HUES6 (cell line): ENCODE results near the gene C1D.
"Not testable (repeated sequence)": the region's sequence is repeated elsewhere in the genome, so short reads cannot be mapped to it uniquely, and the experiment has no call there.

Experiments
- H3K27ac ChIP-seq: 2 replicates; pipeline ENCODE4 v1.7.0; 2013; ENCODE audit warnings: low read depth, mild to moderate bottlenecking, low read length, inconsistent platforms
- H3K27me3 ChIP-seq: 2 replicates; pipeline ENCODE4 v1.6.1; 2013; ENCODE audit warnings: low read length; ENCODE audit not compliant: control insufficient read depth, insufficient read depth
- H3K36me3 ChIP-seq: 2 replicates; pipeline ENCODE4 v1.6.1; 2013; ENCODE audit warnings: low read length; ENCODE audit not compliant: control insufficient read depth, insufficient read depth
- H3K4me1 ChIP-seq: 2 replicates; pipeline ENCODE4 v1.6.1; 2013; ENCODE audit warnings: low read length; ENCODE audit not compliant: control insufficient read depth, insufficient read depth
- H3K4me3 ChIP-seq: 2 replicates; pipeline ENCODE4 v1.5.1; 2013; ENCODE audit warnings: low read depth, low read length
- H3K9ac ChIP-seq: one replicate; pipeline ENCODE4 v1.6.1; 2013; ENCODE audit warnings: mild to moderate bottlenecking, low read length
- H3K9me3 ChIP-seq: 2 replicates; pipeline ENCODE4 v1.6.1; 2013; ENCODE audit warnings: low read depth, low read length; ENCODE audit not compliant: control insufficient read depth, insufficient read depth

Gene C1D

GRCh38 chr2:68093634-68094033 lies 30.8 kb upstream of the C1D start:
- Histone ChIP-seq H3K27me3 (no peaks in the 10 kb centered on the region), H3K9me3 (no peaks in the 10 kb centered on the region), H3K4me3 (no peak overlapping the region), H3K27ac (no peak overlapping the region), H3K4me1 (no peaks in the 10 kb centered on the region), H3K9ac (no peak overlapping the region), H3K36me3 (no peaks in the 10 kb centered on the region)

- Histone ChIP-seq H3K9ac (no peak overlapping the region), H3K4me1 (no peaks in the 10 kb centered on the region), H3K27ac (no peak overlapping the region), H3K4me3 (no peak overlapping the region), H3K36me3 (no peaks in the 10 kb centered on the region), H3K9me3 (no peaks in the 10 kb centered on the region), H3K27me3 (no peaks in the 10 kb centered on the region)
These were observed 28.7 kb upstream of the C1D start for GRCh38 chr2:68091439-68092034.

GRCh38 chr2:68089961-68090360 lies 27.2 kb upstream of the C1D start:
- Histone ChIP-seq H3K9ac (no peak overlapping the region), H3K4me3 (no peak overlapping the region), H3K27me3 (no peaks in the 10 kb centered on the region), H3K9me3 (no peaks in the 10 kb centered on the region), H3K36me3 (no peaks in the 10 kb centered on the region), H3K27ac (no peak overlapping the region), H3K4me1 (no peaks in the 10 kb centered on the region)

DNA sequence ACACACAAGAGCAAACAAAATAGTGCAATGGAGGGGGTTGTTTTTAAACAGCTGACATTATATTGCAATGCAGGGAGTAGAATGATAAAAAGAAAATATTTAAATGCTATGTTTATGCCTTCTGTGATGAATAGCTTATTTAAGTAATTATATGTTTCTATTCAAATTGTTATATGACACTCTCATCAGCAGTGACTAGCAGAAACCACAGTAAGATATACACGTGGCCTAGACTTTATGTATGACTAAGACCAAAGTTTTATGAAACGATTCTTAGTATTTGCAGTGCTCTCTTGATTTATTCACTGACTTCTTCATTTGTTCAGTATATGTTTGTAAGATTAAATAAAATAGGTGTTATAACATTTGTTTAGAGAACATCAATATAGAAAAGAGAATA lies 26.1 kb upstream of the C1D start:
- Histone ChIP-seq H3K4me1 (no peaks in the 10 kb centered on the region), H3K9ac (no peak overlapping the region), H3K36me3 (no peaks in the 10 kb centered on the region), H3K4me3 (no peak overlapping the region), H3K27ac (no peak overlapping the region), H3K9me3 (no peaks in the 10 kb centered on the region), H3K27me3 (no peaks in the 10 kb centered on the region)

DNA sequence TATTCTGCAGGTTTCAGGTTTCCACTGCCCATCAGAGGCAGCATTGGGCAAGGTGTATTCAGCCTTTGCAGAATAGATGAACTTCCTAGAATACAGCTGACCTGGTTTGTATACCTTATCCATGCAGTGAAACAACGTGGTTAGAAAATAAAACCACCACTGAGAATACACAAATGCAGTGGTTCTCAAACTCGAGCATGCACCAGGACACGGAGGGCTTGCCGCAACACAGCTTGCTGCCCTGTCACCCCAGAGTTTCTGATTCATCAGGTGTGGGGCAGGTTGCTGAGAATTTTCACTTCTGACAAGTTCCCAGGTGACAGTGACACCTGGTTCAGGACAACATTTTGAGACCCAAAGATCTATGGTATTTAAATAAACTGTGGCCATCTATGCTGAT lies 23.4 kb upstream of the C1D start:
- Histone ChIP-seq H3K4me3 (no peak overlapping the region), H3K36me3 (no peaks in the 10 kb centered on the region), H3K9ac (no peak overlapping the region), H3K27me3 (no peaks in the 10 kb centered on the region), H3K4me1 (no peaks in the 10 kb centered on the region), H3K9me3 (no peaks in the 10 kb centered on the region), H3K27ac (no peak overlapping the region)

DNA sequence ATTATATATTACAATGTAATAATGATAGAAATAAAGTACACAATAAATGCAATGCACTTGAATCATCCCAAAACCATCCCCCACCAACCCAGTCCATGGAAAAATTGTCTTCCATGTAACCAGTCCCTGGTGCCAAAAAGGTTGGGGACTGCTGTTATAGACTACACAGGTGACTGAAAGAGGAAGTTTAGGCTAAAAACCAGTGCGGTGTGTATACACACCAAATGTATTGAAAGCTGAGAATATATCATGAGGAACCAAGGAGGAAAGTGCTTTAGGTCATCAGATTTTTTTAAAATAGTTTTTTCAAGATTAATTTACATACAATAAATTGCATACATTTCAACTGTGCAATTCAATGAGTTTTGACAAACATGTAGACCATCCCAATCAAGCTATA lies 20.5 kb upstream of the C1D start:
- no peak overlapping the region for H3K27ac ChIP-seq
- H3K9me3 ChIP-seq = no peaks in the 10 kb centered on the region
- no peaks in the 10 kb centered on the region for H3K27me3 ChIP-seq
- no peak overlapping the region for H3K9ac ChIP-seq
- no peak overlapping the region for H3K4me3 ChIP-seq
- H3K4me1 ChIP-seq = no peaks in the 10 kb centered on the region
- H3K36me3 ChIP-seq = no peaks in the 10 kb centered on the region

- Histone ChIP-seq H3K4me1 (no peaks in the 10 kb centered on the region), H3K27ac (no peak overlapping the region), H3K27me3 (peaks cover 7% of the 10 kb centered on the region; the same call in 1 of the 2 replicates), H3K4me3 (no peak overlapping the region), H3K36me3 (no peaks in the 10 kb centered on the region), H3K9me3 (no peaks in the 10 kb centered on the region), H3K9ac (no peak overlapping the region)
These were observed 11.2 kb upstream of the C1D start for GRCh38 chr2:68074050-68074449.

GRCh38 chr2:68063797-68064646 lies 1.2 kb upstream of the C1D start:
- H3K9me3 ChIP-seq, H3K4me1 ChIP-seq, H3K27me3 ChIP-seq, H3K36me3 ChIP-seq: not testable (repeated sequence)
- peak overlapping the region; percentile 77 for H3K9ac ChIP-seq
- H3K27ac ChIP-seq = peak overlapping the region; percentile 83; the same call in 1 of the 2 replicates
- H3K4me3 ChIP-seq = peak overlapping the region; percentile 79

DNA sequence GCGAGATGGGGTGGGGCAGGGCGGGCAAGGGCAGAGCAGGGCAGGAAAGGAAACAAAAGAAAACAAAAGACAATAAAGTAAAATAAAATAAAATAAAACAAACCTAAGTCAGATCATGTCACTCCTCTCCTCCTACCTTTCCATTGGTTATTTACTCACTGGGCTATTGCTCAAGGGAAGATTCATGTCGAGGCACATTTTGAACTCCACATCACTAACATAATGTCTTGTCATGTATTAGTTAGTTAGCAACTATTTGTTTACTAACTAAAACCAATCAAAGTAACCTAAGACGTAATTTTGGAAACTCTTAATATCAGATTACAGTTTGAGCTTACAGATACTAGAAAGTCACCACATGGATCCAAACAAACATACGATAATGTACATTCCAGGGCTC lies 2.2 kb downstream of the C1D start:
- Histone ChIP-seq H3K27me3 (no peaks in the 10 kb centered on the region), H3K9me3 (no peaks in the 10 kb centered on the region), H3K36me3 (no peaks in the 10 kb centered on the region), H3K4me3 (no peak overlapping the region), H3K4me1 (peaks cover 7% of the 10 kb centered on the region), H3K27ac (no peak overlapping the region), H3K9ac (no peak overlapping the region)

DNA sequence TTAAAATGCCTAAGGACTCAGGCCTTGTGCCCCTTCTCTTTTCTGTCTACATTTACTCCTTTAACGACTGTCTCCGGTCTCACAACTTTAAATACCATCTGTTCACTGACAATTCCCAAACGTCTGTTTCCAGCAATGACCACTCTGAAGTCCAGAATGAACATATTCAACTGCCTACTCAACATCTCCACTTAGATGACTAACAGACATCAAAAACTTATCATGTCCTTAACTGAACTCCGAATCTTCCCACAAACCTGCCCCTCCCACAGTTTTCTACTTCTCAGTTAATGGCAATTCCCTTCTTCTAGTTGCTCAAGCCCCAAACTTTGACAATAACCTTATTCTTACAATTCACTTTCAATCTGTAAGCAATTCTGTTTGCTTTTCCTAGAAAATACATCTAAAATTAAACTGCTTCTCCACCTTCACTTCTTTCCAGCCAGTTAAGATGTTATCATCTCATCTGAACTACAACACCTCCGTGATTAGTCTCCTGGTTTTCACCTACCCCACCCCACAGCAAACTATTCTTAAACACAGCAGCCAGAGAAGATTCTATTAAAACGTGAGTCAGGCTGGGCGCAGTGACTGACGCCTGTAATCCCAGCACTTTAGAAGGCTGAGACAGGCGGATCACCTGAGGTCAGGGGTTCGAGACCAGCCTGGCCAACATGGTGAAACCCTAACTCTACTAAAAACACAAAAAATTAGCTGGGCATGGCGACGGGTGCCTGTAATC lies 2.8 kb downstream of the C1D start:
- H3K4me3 ChIP-seq = no peak overlapping the region
- H3K4me1 ChIP-seq = peaks cover 7% of the 10 kb centered on the region
- no peaks in the 10 kb centered on the region for H3K36me3 ChIP-seq
- H3K9ac ChIP-seq = no peak overlapping the region
- no peaks in the 10 kb centered on the region for H3K27me3 ChIP-seq
- H3K27ac ChIP-seq = no peak overlapping the region
- no peaks in the 10 kb centered on the region for H3K9me3 ChIP-seq
